Astrocyte of the spinal cord (primary cell): ENCODE measurements around the gene UGT1A9.

Source experiments
- DNase-seq: peaks from one replicate; pipeline ENCODE4 v3.0.0; 2011; ENCODE audit warnings: low read depth, low spot score
- H3K4me3 ChIP-seq: 2 replicates; pipeline ENCODE4 v1.5.1; 2011; ENCODE audit warnings: low read depth, mild to moderate bottlenecking, low read length, moderate library complexity
- CTCF ChIP-seq: IDR thresholded peaks from 2 replicates; pipeline ENCODE4 v1.5.1; 2012; ENCODE audit warnings: low read depth, mild to moderate bottlenecking, low read length, inconsistent platforms
- in situ Hi-C: cut with HindIII; loops from 2 replicates; pipeline ENCODE4 v1.10.0; 2017; ENCODE audit warnings: low sequenced_read_pairs

The UGT1A9 gene

DNA sequence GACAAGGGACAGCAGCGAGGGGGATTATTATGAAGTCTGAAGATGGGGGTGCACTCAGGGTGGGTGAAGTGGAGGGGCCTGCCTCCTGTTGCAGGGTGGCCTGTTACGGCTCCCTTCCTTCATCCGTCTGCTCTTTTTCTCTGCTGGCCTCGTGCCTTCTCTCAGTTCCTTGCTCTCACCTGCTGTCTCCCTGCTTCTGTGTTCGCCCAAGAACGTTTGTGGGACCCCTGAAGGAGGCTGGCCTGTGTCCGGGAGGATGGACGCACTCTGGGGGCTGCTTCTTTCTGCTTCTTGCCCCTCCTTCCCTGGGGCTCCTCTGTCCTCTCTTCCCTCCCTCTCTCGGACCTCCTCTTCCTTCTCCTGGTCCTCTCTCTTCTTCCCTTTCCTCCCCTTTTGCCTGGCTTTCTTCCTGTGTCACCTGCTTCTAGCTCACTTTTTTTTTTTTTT, 120.2 kb downstream of the UGT1A9 start:
- no peak for TF ChIP-seq CTCF
- H3K4me3 ChIP-seq, result no peak overlapping the region
- in situ Hi-C loops, result no loop called here
- DNase-seq, result no peak

DNA sequence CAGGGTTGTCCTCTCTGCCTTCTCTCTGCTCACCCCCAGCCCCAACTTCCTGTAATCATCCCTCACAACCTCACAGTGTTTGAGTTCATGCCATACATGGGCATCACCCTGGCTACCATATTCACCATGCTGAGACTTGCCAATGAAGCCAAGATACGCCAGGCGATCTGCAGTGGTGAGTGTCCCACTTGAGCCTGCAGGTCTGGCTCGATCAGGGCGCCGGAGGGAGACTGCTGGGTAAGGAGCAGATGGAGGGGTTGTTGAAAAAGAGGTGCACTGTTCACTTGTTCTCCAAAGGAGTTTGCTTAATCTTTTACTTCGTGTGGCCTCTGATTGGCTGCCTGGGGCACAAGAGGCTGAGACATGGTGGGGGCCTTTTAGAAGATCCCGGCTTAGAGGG, 121.0 kb downstream of the UGT1A9 start:
- in situ Hi-C loops, result no loop called here
- no peak for DNase-seq
- no peak for TF ChIP-seq CTCF
- H3K4me3 ChIP-seq, result no peak overlapping the region

DNA sequence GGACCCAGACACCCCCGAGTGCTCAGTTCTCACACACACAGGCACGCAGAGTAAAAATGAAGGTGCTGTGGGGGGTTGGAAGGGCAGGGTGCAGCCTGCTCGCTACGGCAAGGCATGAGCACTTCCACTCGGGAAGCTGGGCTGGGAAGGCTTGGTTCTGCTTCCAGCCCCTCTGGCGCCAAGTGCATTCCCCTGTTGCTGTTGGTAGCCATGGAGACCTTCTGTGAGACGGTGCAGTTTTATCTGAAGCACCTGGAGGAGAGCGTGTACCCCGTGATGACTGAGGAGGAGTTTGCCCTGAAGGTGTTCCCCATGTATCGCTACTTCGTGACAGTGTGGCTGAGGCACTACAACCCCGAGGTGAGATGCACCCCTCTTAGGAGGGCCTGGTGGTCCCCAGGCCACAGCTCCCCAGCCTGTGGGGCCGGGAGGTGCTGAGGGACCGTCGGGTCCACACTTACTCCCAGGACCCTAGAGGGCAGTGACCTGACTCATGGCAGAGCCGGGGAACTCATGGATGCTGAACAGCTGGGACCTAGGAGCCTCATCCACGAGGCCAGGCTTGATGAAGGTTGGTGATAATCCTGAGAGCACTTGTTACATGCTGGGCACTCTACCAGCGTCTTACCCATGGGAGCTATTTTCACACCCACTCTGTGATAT, 121.9 kb downstream of the UGT1A9 start:
- DNase-seq, result no peak
- no peak overlapping the region for H3K4me3 ChIP-seq
- no peak for TF ChIP-seq CTCF
- in situ Hi-C loops, result no loop called here

GRCh38 chr2:233794128-233794658, 122.5 kb downstream of the UGT1A9 start:
- in situ Hi-C loops, result no loop called here
- no peak overlapping the region for H3K4me3 ChIP-seq
- TF ChIP-seq CTCF, result no peak
- DNase-seq, result no peak

- in situ Hi-C loops, result no loop called here
- H3K4me3 ChIP-seq, result no peak overlapping the region
- TF ChIP-seq CTCF, result no peak
- DNase-seq, result no peak
Observed at GRCh38 chr2:233795735-233796171, 124.1 kb downstream of the UGT1A9 start.

- no peak for DNase-seq
- no peak for TF ChIP-seq CTCF
- in situ Hi-C loops, result no loop called here
- no peak overlapping the region for H3K4me3 ChIP-seq
Observed at GRCh38 chr2:233796254-233796653, 124.6 kb downstream of the UGT1A9 start.
